Testis (tissue), 3 donors: ENCODE data around the gene EPN3. TPM values are rescaled to one million over a fixed set of nuclear protein-coding genes. Genes with fewer than 3 reads are reported as not detected.

ENCODE experiments used
- DNase-seq: peaks from one replicate; pipeline ENCODE4 v3.0.0-alpha.2; 2019
- H3K27ac ChIP-seq, 2 donors: fragments of 200-600 bp; sonication (generic); one replicate each; pipeline ENCODE4 v1.5.1; 2019
- H3K27me3 ChIP-seq: fragments of 200-600 bp; sonication (generic); one replicate; pipeline ENCODE4 v1.5.1; 2019
- H3K36me3 ChIP-seq: fragments of 200-600 bp; sonication (generic); one replicate; pipeline ENCODE4 v1.5.1; 2017; ENCODE audit warnings: low read depth; ENCODE audit errors: missing control alignments
- H3K4me1 ChIP-seq: fragments of 200-600 bp; sonication (generic); one replicate; pipeline ENCODE4 v1.5.1; 2019
- H3K4me3 ChIP-seq, 2 donors: fragments of 200-600 bp; sonication (generic); one replicate each; pipeline ENCODE4 v1.5.1; 2017 to 2019
- H3K9me3 ChIP-seq: fragments of 200-600 bp; sonication (generic); one replicate; pipeline ENCODE4 v1.5.1; 2017
- CTCF ChIP-seq, 3 experiments: fragments of 450-650 bp in 2 of 3; fragments of 200-600 bp in 1 of 3; sonication (generic) in 1 of 3; IDR thresholded peaks; one replicate each; pipeline ENCODE4 v1.5.1; 2016 to 2019; ENCODE audit warnings: antibody characterized with exemption in 3 of 3, mild to moderate bottlenecking in 2 of 3, moderate library complexity in 1 of 3
- POLR2A ChIP-seq: fragments of 450-650 bp; IDR thresholded peaks from one replicate; pipeline ENCODE4 v1.6.1; 2017; ENCODE audit warnings: antibody characterized with exemption, mild to moderate bottlenecking, moderate library complexity
- WGBS, 2 donors: methylation state at CpG; one replicate each; pipeline ENCODE4 v1.1.5; 2018; 5-methylcytosine and 5-hydroxymethylcytosine counted together
- intact Hi-C: fragments of 100-400 bp; cut with DNase I; formaldehyde crosslinking; loops from one replicate; pipeline ENCODE4 v1.15.1; 2023; ENCODE audit warnings: low total_unique reads
- polyA plus RNA-seq: library from polyadenylated mRNA; stranded (reverse); fragments of 350-450 nt; fragmentation: Illumina TruSeq; extraction: RNeasy Lipid Tissue Mini Kit (QIAGEN cat#74804); gene quantifications from one replicate; pipeline ENCODE4 v1.2.3, GENCODE V29; 2014; ENCODE audit warnings: low read depth, low replicate concordance; ENCODE audit not compliant: insufficient read depth
- total RNA-seq, 2 donors: library from RNA; depleted of rRNA; stranded (reverse); fragments of >200 nt; gene quantifications; one replicate each; pipeline ENCODE4 v1.2.3, GENCODE V29; 2016

The EPN3 gene
- total and polyA plus RNA-seq, 3 donors from 2014 or later: 4.9 to 6.3 (median 6.3) TPM

- no peaks in the 10 kb centered on the region for H3K27me3 ChIP-seq
- no peak for DNase-seq
- H3K36me3 ChIP-seq: no peaks in the 10 kb centered on the region
- no peaks in the 10 kb centered on the region for H3K9me3 ChIP-seq
- no peak overlapping the region for H3K27ac ChIP-seq
- H3K4me3 ChIP-seq: no peak overlapping the region
- no peak for TF ChIP-seq POLR2A
- no peak for TF ChIP-seq CTCF (IDR thresholded peaks at IDR 0.05)
- H3K4me1 ChIP-seq: peaks cover 41% of the 10 kb centered on the region
- intact Hi-C loops: no loop called here
- WGBS, 2 donors: 68 to 82% methylated on average over 6 of the region's 6 CpGs
Observed at GRCh38 chr17:50531428-50532025, 1.0 kb upstream of the EPN3 start.

- intact Hi-C loops: no loop called here
- WGBS, 2 donors: 23 to 31% methylated on average over 2 to 5 of the region's 5 CpGs
- Histone ChIP-seq H3K9me3 (no peaks in the 10 kb centered on the region), H3K36me3 (no peaks in the 10 kb centered on the region), H3K4me3 (no peak overlapping the region), H3K4me1 (peaks cover 43% of the 10 kb centered on the region), H3K27ac (no peak overlapping the region), H3K27me3 (no peaks in the 10 kb centered on the region)
- no peak for DNase-seq
- TF ChIP-seq CTCF (IDR thresholded peaks at IDR 0.05): no peak
Observed at GRCh38 chr17:50533185-50533584, 650 bp downstream of the EPN3 start.

GRCh38 chr17:50533720-50534148, 1.2 kb downstream of the EPN3 start:
- peaks cover 49% of the 10 kb centered on the region for H3K4me1 ChIP-seq
- H3K4me3 ChIP-seq: no peak overlapping the region
- peak; percentile 97 for DNase-seq
- WGBS, 2 donors: 12 to 31% methylated on average over 17 of the region's 17 CpGs
- TF ChIP-seq CTCF (IDR thresholded peaks at IDR 0.05) (no peak), POLR2A (no peak)
- H3K9me3 ChIP-seq: no peaks in the 10 kb centered on the region
- H3K27ac ChIP-seq: peak overlapping the region in 1 of 2 donors; percentile 33
- no peaks in the 10 kb centered on the region for H3K27me3 ChIP-seq
- H3K36me3 ChIP-seq: no peaks in the 10 kb centered on the region
- intact Hi-C loops: no loop called here

- WGBS, 2 donors: 51 to 76% methylated on average over 13 to 24 of the region's 24 CpGs
- no peak for DNase-seq
- Histone ChIP-seq H3K36me3 (no peaks in the 10 kb centered on the region), H3K4me3 (no peak overlapping the region), H3K27ac (peak overlapping the region in 1 of 2 donors; percentile 33), H3K4me1 (peaks cover 50% of the 10 kb centered on the region), H3K9me3 (no peaks in the 10 kb centered on the region), H3K27me3 (no peaks in the 10 kb centered on the region)
- intact Hi-C loops: no loop called here
- no peak for TF ChIP-seq CTCF (IDR thresholded peaks at IDR 0.05)
- no peak for TF ChIP-seq POLR2A
Observed at GRCh38 chr17:50534222-50534978, 1.9 kb downstream of the EPN3 start.
